COLO668 (cell line): Measurements from ENCODE around the gene PI16.

ENCODE experiments used
- DNase-seq: peaks from one replicate; lab custom pipeline; 2025; ENCODE audit not compliant: unreplicated experiment; lab: John Stamatoyannopoulos, UW

The PI16 gene

GRCh38 chr6:36954262-36954931, at the start of gene PI16:
Gene PI16, plus strand, starts transcription at chr6:36954738. Its CDS starts 23 bp downstream, at chr6:36954761.
- no peak for DNase-seq

GRCh38 chr6:36904851-36905393, 49.6 kb upstream of the PI16 start:
- no peak for DNase-seq

GRCh38 chr6:36906539-36907325, 47.8 kb upstream of the PI16 start:
- no peak for DNase-seq

- DNase-seq, result no peak
These were observed 46.8 kb upstream of the PI16 start for GRCh38 chr6:36907781-36908180.

- no peak for DNase-seq
These were observed 45.8 kb upstream of the PI16 start for GRCh38 chr6:36908747-36909146.

GRCh38 chr6:36912030-36912454, 42.5 kb upstream of the PI16 start:
- DNase-seq, result no peak

- no peak for DNase-seq
These were observed 42.0 kb upstream of the PI16 start for GRCh38 chr6:36912586-36912985.

GRCh38 chr6:36913082-36913481, 41.5 kb upstream of the PI16 start:
- DNase-seq, result no peak

- DNase-seq, result peak; percentile 12
These were observed 40.2 kb upstream of the PI16 start for GRCh38 chr6:36914227-36914794.

GRCh38 chr6:36915599-36915998, 38.9 kb upstream of the PI16 start:
- DNase-seq, result no peak

- DNase-seq, result no peak
These were observed 38.4 kb upstream of the PI16 start for GRCh38 chr6:36916126-36916525.

- no peak for DNase-seq
These were observed 36.9 kb upstream of the PI16 start for GRCh38 chr6:36917541-36918193.

GRCh38 chr6:36920049-36920448, 34.5 kb upstream of the PI16 start:
- no peak for DNase-seq

- no peak for DNase-seq
These were observed 34.0 kb upstream of the PI16 start for GRCh38 chr6:36920546-36920945.

- DNase-seq, result no peak
These were observed 30.4 kb upstream of the PI16 start for GRCh38 chr6:36924131-36924530.

GRCh38 chr6:36924778-36925374, 29.7 kb upstream of the PI16 start:
- DNase-seq, result no peak

- no peak for DNase-seq
These were observed 28.7 kb upstream of the PI16 start for GRCh38 chr6:36925809-36926208.

GRCh38 chr6:36926708-36927513, 27.6 kb upstream of the PI16 start:
- DNase-seq, result no peak

- no peak for DNase-seq
These were observed 26.6 kb upstream of the PI16 start for GRCh38 chr6:36927691-36928546.
